HG02852 (cell line): Measurements from ENCODE around the gene CACNG4.

Experiments used
- ATAC-seq: cut with Tn5 transposase; IDR thresholded peaks from one replicate; pipeline ENCODE4 v1.9.1; 2021; ENCODE audit warnings: mild to moderate bottlenecking, moderate library complexity; ENCODE audit not compliant: unreplicated experiment

The CACNG4 gene

GRCh38 chr17:66963909-66964771, at the start of gene CACNG4:
Gene CACNG4, plus strand, starts transcription at chr17:66964707. Its CDS starts 205 bp downstream, at chr17:66964912.
- ATAC-seq, result no peak

GRCh38 chr17:66915204-66915611, 49.3 kb upstream of the CACNG4 start:
- ATAC-seq, result no peak

- ATAC-seq, result no peak
Observed at GRCh38 chr17:66915792-66916191, 48.7 kb upstream of the CACNG4 start.

GRCh38 chr17:66916946-66917345, 47.6 kb upstream of the CACNG4 start:
- no peak for ATAC-seq

- no peak for ATAC-seq
Observed at GRCh38 chr17:66918896-66919295, 45.6 kb upstream of the CACNG4 start.

- no peak for ATAC-seq
Observed at GRCh38 chr17:66920435-66920834, 44.1 kb upstream of the CACNG4 start.

- no peak for ATAC-seq
Observed at GRCh38 chr17:66920950-66921349, 43.6 kb upstream of the CACNG4 start.

GRCh38 chr17:66923886-66924285, 40.6 kb upstream of the CACNG4 start:
- ATAC-seq, result no peak

GRCh38 chr17:66925811-66926500, 38.6 kb upstream of the CACNG4 start:
- no peak for ATAC-seq

GRCh38 chr17:66928949-66929348, 35.6 kb upstream of the CACNG4 start:
- no peak for ATAC-seq

GRCh38 chr17:66929591-66929990, 34.9 kb upstream of the CACNG4 start:
- no peak for ATAC-seq

GRCh38 chr17:66930933-66931332, 33.6 kb upstream of the CACNG4 start:
- ATAC-seq, result no peak

GRCh38 chr17:66932311-66932710, 32.2 kb upstream of the CACNG4 start:
- no peak for ATAC-seq

- ATAC-seq, result no peak
Observed at GRCh38 chr17:66934040-66934439, 30.5 kb upstream of the CACNG4 start.

GRCh38 chr17:66935717-66936116, 28.8 kb upstream of the CACNG4 start:
- ATAC-seq, result no peak

- ATAC-seq, result no peak
Observed at GRCh38 chr17:66938656-66939055, 25.9 kb upstream of the CACNG4 start.

GRCh38 chr17:66939461-66940114, 24.9 kb upstream of the CACNG4 start:
- ATAC-seq, result no peak

- ATAC-seq, result no peak
Observed at GRCh38 chr17:66941249-66941648, 23.3 kb upstream of the CACNG4 start.

- ATAC-seq, result no peak
Observed at GRCh38 chr17:66941773-66942450, 22.6 kb upstream of the CACNG4 start.

- no peak for ATAC-seq
Observed at GRCh38 chr17:66942451-66943264, 21.8 kb upstream of the CACNG4 start.
